GM12801 (cell line): ENCODE results near the gene TUSC2.

Experiments
- TF ChIP-seq, protein P1 (sequence below): IDR thresholded peaks from one replicate; pipeline ENCODE4 v1.5.1; 2011; ENCODE audit warnings: control low read depth; ENCODE audit not compliant: insufficient read length; ENCODE audit errors: extremely low read depth

TUSC2 gene

DNA sequence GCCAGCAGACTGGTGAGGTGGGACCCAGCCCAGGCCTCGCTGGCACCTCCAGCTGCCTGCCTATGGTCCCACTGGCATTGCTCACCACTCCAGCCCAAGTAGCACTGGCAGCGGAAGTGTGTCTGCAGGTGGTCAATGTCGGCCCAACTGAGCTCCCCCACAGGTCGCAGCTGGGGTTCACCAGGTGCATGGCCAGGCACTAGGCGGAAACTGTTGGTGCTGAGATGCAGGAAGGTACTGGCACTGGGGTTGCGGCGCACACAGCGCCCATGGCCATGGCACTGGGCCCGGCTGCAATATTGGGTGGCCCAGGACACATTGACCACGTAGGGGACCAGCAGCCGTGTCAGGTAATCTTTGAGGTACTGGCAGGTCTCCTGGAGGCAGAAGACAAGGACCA lies 9.9 kb downstream of the TUSC2 start:
- TF ChIP-seq, protein P1, sequence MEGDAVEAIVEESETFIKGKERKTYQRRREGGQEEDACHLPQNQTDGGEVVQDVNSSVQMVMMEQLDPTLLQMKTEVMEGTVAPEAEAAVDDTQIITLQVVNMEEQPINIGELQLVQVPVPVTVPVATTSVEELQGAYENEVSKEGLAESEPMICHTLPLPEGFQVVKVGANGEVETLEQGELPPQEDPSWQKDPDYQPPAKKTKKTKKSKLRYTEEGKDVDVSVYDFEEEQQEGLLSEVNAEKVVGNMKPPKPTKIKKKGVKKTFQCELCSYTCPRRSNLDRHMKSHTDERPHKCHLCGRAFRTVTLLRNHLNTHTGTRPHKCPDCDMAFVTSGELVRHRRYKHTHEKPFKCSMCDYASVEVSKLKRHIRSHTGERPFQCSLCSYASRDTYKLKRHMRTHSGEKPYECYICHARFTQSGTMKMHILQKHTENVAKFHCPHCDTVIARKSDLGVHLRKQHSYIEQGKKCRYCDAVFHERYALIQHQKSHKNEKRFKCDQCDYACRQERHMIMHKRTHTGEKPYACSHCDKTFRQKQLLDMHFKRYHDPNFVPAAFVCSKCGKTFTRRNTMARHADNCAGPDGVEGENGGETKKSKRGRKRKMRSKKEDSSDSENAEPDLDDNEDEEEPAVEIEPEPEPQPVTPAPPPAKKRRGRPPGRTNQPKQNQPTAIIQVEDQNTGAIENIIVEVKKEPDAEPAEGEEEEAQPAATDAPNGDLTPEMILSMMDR, result no peak

DNA sequence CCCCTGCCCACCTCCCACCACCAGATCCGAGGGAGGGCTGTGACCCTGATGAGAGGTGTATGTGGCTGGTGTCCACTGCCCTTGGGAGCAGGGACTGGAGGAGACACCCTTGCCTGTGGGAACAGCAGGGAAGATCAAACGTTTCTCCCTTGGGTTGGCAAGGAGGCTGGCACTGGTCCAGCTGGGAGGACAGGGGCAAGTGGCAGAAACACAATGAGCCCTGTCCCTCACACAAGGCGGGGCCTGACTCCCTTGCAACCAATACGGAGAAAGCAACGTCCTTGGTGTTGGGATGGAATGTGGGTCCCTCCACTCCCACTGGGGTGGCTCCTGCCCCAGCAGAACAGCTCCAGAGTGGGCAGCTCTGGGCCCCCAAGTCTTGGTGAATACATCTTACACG lies 10.7 kb downstream of the TUSC2 start:
- TF ChIP-seq, protein P1, result no peak

DNA sequence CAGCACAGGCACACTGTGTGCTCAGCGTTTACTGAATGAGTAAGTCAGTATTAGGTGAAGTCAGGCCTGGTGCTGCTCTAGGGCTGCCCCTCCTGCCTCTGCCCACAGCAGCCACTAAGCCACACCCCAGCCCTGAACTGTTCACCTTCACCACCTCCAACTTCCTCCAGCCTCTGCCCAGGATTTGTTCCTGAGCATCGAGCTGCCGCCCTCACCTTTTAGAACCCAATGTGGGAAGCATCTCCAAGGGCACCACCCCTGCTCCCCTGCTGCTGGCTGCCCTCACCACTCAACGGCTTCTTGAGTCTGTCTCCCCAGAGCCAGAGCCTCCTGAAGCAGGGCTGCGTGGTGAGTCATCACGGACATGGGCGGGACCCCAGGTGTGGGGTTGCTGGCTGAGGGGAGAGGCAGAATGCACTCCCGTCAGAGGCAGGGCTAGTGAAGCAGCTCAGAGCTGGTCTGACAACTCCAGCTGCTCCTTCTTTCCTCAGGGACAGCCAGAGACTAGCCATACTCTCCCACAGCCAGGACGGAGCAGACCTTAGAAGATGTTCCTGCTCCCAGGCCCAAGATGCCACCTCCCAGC lies 11.3 kb downstream of the TUSC2 start:
- TF ChIP-seq, protein P1, result no peak

DNA sequence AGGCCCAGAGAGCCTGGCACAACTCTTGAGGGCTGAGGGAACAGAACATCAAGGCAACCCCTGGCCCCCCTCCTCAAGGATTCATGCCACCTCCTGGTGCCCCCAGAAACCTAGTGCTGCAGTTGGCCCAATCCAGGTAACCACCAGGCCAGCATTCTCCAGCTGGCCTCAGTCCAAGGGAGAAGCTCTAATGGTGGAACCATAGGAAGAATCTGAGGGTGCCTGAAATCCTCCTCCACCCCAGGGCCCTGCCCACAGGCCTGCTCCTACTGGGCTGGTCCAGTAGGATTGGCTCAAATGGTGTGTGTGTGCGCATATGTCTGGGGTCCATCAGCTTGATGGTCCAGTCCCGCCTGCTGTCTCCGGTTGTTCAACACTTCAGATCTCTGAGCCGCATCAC lies 13.2 kb downstream of the TUSC2 start:
- TF ChIP-seq, protein P1, result no peak

DNA sequence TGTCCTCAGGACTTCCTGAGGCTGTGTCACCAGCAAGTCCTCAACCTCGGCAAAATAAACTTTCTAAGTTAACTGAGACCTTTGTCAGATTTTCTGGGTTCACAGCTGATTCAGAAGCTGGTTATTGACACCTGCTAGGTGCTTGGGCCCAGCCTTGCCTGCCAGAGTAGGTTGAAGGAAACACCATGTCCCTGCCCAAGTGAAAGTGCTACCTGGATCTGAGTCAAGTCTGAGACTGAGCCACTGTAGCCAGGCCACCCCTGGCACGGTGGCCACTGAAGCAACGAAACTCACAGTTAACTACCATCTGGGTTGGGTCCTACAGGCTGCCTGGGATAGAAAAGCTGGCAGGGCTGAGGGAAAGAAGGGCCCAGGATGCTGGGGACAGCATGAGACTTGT lies 13.7 kb downstream of the TUSC2 start:
- TF ChIP-seq, protein P1, result no peak

DNA sequence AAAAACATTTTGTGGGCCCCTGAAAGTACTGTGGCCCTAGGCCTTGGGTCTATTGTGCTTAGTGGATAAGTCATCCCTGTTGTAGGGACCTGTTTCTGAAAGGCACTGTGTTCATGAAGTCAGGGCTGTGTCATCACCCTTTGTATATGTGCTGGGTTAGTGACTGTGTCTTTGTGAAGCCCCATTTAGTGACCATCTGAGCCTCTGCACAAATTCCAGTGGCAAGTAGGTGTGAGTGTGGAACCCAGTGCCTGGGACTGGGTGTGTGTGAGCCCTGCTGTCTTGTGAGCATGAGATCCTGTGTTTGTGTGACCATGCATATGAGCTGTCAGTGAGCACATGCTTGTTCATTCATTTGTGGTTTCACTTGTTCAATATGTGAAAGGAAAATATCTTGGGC lies 23.4 kb downstream of the TUSC2 start:
- TF ChIP-seq, protein P1, result no peak

DNA sequence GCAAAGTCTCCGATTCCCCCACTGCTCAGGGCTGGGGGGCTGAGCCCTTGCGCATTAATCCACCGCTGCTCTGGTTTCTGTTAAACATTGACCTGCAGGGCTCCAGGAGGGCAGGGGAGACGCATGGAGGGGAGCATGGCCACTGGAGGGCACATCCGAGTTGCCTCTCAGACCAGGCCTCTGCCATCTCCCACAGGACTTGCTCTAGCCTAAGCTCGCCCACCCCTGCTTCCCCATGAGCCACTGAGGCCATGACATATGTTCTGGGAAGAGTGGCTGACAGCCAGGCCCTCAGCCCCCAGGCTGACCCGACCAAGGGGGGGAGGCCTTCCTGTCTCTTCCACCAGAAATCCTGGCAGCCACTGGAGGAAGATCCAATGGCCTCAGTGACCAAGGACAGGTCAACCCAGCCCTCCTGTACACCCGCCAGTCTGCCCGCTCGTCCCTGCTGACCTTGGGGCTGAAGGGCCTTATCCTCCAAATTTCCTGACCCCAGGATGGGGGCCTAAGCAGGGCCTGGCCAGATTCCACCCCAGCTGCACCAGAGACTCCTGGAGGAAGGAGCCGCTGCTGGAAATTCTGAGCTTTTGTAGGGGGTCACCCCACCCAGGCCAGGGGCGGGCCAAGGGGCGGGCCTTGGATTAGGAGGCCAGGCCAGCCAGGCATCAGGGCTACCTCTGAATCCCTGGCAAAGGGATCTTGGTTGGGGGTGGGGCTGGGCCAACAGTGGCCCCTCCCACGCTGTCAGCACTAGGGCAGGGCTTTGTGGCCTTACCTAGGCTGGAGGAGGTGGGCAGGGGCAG lies 24.8 kb downstream of the TUSC2 start, which contains the start of gene HYAL1:
Gene HYAL1 (minus strand): TSS at position 562 of the 803 bp plus-strand sequence. CDS start 618 bp downstream, outside the sequence.
- TF ChIP-seq, protein P1, result no peak
